Breast epithelium (tissue), 4 donors: ENCODE data around the gene ERN1. TPM values are rescaled to one million over a fixed set of nuclear protein-coding genes. Genes with fewer than 3 reads are reported as not detected.
"Not testable (repeated sequence)": the region's sequence is repeated elsewhere in the genome, so short reads cannot be mapped to it uniquely, and the experiment has no call there.

Experiments
- DNase-seq, 2 donors: peaks; one replicate each; pipeline ENCODE4 v3.0.0-alpha.2; 2019; ENCODE audit warnings: low spot score in 2 of 2
- H3K27ac ChIP-seq, 2 donors: fragments of 200-600 bp; sonication (generic) in 1 of 2; one replicate each; pipeline ENCODE4 v1.5.1; 2016 to 2019; ENCODE audit warnings: mild to moderate bottlenecking in 1 of 2
- H3K27me3 ChIP-seq, 2 donors: fragments of 200-600 bp; sonication (generic) in 1 of 2; one replicate each; pipeline versions ENCODE4 v1.5.1 to v1.6.0; 2017 to 2019; ENCODE audit warnings: control low read depth in 1 of 2, mild to moderate bottlenecking in 1 of 2
- H3K36me3 ChIP-seq: fragments of 200-600 bp; one replicate; pipeline ENCODE4 v1.5.1; 2019
- H3K4me1 ChIP-seq, 2 donors: fragments of 200-600 bp; sonication (generic); one replicate each; pipeline ENCODE4 v1.5.1; 2016 to 2019; ENCODE audit warnings: control low read depth in 1 of 2
- H3K4me3 ChIP-seq, 3 donors: fragments of 200-600 bp; sonication (generic); 1 replicate in 2 of 3; 2 replicates in 1 of 3; pipeline ENCODE4 v1.5.1; 2016 to 2019; ENCODE audit warnings: mild to moderate bottlenecking in 3 of 3, moderate library complexity in 2 of 3
- H3K9me3 ChIP-seq, 2 donors: fragments of 200-600 bp; sonication (generic) in 1 of 2; one replicate each; pipeline ENCODE4 v1.5.1; 2016 to 2019; ENCODE audit warnings: control low read depth in 1 of 2
- POLR2A ChIP-seq: fragments of 450-650 bp; IDR thresholded peaks from one replicate; pipeline ENCODE4 v1.6.1; 2016; ENCODE audit warnings: antibody characterized with exemption, mild to moderate bottlenecking, moderate library complexity
- POLR2AphosphoS5 ChIP-seq, 3 donors: sonication (generic); formaldehyde crosslinking; IDR thresholded peaks; one replicate each; pipeline ENCODE4 v1.6.1; 2017; ENCODE audit warnings: antibody characterized with exemption in 3 of 3
- intact Hi-C: fragments of 100-400 bp; cut with DNase I; formaldehyde crosslinking; loops from one replicate; pipeline ENCODE4 v1.15.1; 2023; ENCODE audit warnings: low total_unique reads
- total RNA-seq, 3 donors: library from RNA; depleted of rRNA; stranded (reverse); fragments of >200 nt; gene quantifications; one replicate each; pipeline ENCODE4 v1.1.0, GENCODE V29; 2016
- TF ChIP-seq, protein P1 (sequence below), 3 donors: fragments of 450-650 bp; IDR thresholded peaks; one replicate each; pipeline ENCODE4 v1.5.1; 2016 to 2017; ENCODE audit warnings: antibody characterized with exemption in 3 of 3, mild to moderate bottlenecking in 3 of 3, moderate library complexity in 3 of 3

ERN1 gene
- total RNA-seq, result 10 to 100 TPM; 13.1 to 40.8 (median 34.7) TPM

DNA sequence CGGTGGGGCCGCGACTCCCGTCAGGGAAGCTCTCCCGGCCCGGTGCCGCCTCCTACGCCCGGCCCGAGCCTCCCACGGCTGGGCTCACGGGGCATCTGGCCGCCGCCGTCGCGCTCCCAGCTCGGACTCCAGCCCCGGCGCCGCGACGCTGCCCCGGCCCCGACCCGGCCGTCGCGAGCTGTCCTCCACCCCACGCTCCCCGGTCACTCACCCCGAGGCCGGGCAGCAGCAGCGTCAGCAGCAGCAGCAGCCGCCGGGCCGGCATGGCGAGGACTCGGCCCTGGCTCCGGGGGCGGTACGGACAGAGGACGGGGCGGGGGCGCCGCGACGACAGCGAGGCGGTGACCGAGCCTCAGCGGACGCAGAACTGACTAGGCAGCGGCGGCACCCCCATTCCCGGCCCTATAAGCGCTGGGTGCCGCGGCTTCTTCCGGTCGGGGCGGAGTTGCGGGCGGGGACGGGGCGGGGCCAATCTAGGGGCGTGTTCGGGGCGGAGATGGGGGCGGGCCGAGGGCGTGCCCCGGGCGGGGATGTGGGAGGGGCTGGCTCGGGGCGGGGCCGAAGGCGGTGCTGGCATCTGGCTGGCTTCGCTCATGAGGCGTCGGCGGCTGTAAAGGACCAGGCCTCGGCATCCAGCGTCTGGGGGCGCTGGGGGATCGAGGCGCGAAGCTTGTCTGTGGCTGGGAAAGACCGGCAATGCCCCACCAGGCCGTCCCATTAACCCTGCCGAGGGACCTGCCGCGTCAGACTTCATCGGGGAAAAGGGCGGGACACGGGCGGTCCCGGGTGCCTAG is at the start of gene ERN1:
Gene ERN1 (minus strand): TSS at position 380 of the 794 bp plus-strand sequence. CDS start 115 bp downstream, at position 265.
- Histone ChIP-seq H3K4me1 (peaks cover 0 to 7% of the 10 kb centered on the region in 2 donors), H3K36me3 (no peaks in the 10 kb centered on the region), H3K27ac (peak within 1 kb of the TSS; percentile 96 to 99), H3K9me3 (no peaks in the 10 kb centered on the region), H3K4me3 (peak within 1 kb of the TSS; percentile 87 to 99 (median 91)), H3K27me3 (no peaks in the 10 kb centered on the region)
- intact Hi-C loops, result no loop called here
- TF ChIP-seq, protein P1, sequence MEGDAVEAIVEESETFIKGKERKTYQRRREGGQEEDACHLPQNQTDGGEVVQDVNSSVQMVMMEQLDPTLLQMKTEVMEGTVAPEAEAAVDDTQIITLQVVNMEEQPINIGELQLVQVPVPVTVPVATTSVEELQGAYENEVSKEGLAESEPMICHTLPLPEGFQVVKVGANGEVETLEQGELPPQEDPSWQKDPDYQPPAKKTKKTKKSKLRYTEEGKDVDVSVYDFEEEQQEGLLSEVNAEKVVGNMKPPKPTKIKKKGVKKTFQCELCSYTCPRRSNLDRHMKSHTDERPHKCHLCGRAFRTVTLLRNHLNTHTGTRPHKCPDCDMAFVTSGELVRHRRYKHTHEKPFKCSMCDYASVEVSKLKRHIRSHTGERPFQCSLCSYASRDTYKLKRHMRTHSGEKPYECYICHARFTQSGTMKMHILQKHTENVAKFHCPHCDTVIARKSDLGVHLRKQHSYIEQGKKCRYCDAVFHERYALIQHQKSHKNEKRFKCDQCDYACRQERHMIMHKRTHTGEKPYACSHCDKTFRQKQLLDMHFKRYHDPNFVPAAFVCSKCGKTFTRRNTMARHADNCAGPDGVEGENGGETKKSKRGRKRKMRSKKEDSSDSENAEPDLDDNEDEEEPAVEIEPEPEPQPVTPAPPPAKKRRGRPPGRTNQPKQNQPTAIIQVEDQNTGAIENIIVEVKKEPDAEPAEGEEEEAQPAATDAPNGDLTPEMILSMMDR (IDR thresholded peaks at IDR 0.05), result peak in 1 of 3 donors; percentile 31
- peak; percentile 45 to 83 (median 75) for TF ChIP-seq POLR2AphosphoS5 (IDR thresholded peaks at IDR 0.05)
- peak; percentile 55 for TF ChIP-seq POLR2A
- DNase-seq, result peak; percentile 91 to 95

DNA sequence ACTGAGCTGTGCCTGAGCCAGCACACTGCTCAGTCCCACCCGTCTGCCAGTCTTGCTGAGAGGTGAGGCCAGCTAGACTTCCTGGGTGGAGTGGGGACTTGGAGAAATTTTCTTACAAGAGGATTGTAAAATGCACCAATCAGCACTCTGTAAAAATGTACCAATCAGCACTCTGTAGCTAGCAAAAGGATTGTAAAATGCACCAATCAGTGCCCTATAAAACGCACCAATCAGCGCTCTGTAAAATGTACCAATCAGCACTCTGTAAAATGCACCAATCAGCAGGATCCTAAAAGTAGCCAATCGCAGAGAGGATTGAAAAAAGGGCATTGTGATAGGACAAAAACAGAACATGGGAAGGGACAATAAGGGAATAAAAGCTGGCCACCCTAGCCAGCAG is 49.1 kb upstream of the ERN1 start:
- intact Hi-C loops, DNase-seq, H3K27ac ChIP-seq, H3K4me1 ChIP-seq, H3K27me3 ChIP-seq, H3K4me3 ChIP-seq, H3K9me3 ChIP-seq, H3K36me3 ChIP-seq: not testable (repeated sequence)

DNA sequence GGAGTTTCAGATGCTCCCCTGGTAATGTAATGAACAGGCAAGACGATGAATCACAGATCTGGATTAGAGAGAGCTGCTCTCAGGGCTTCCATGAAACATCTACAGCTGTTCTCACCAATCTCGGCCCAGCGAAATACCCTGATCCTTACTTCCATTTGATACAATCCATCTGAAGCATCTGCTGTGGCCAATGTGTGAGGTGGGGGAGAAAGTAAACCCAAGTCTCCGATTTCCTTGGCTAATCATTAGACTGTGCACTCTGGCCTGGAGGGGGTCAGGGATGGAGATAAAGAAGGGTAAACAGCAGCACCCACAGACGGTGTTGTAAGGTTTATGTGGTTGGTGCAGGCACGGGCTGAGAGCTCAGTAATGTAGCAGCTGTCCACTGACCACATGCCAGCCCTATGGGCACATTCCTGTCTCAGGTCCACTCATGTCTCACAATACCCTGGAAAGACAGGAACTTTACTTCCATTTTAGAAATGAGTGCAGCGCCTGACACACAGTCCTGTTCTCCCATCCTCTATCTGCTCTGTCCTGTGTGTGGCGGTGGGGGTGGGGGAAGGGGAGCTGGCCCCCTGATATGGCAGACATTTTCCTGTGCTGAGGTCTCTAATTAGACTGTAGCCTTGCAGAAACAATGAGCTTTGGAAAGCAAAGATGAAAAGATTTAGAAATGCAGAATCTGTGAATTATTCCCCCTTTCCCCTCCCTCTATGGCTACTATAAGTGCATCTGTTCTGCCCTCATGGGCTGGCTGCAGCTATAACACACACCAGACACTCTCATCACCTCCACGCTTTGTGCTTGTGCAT is 48.3 kb upstream of the ERN1 start:
- intact Hi-C loops, result no loop called here
- DNase-seq, result no peak
- Histone ChIP-seq H3K27me3 (no peaks in the 10 kb centered on the region), H3K4me1 (no peaks in the 10 kb centered on the region), H3K36me3 (no peaks in the 10 kb centered on the region), H3K9me3 (no peaks in the 10 kb centered on the region), H3K27ac (no peak overlapping the region), H3K4me3 (no peak overlapping the region)
- no peak for TF ChIP-seq POLR2A
- TF ChIP-seq, protein P1 (IDR thresholded peaks at IDR 0.05), result no peak
- no peak for TF ChIP-seq POLR2AphosphoS5 (IDR thresholded peaks at IDR 0.05)

DNA sequence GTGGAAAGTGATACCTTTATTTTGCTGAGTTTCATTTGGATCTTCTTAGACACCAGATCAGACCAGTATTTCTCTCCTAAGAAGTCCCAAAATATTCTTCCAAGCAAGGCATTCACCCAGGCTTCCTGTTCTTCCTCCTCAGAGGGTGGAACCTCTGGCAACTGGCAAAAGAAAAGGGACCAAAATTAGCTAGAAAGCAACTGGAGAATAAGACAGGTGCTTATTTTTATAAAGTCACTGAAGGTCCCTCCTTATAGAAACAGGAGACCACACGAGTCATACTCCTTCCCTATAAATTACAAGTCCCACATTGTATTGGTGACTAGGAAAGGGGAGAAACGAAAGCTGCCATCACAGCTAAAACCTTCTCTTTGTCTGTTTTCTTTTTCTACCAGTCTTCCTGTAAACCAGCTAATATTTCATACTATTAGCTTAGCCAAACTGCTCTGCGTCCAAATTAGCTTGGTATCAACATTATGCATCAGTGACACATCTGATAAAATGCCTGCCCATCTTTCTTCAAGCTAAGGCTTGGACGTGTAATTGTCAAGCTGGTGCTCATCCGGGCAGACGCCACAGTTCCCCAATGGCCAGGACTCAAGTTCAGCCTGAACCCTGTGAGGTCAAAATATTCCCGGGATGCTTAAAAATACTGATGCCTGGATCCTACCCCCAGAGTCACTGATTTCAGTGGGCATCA is 47.5 kb upstream of the ERN1 start:
- no peak for DNase-seq
- H3K4me1 ChIP-seq, result no peaks in the 10 kb centered on the region
- no peak overlapping the region for H3K27ac ChIP-seq
- H3K4me3 ChIP-seq, result no peak overlapping the region
- no peaks in the 10 kb centered on the region for H3K27me3 ChIP-seq
- no peaks in the 10 kb centered on the region for H3K9me3 ChIP-seq
- intact Hi-C loops, result no loop called here
- H3K36me3 ChIP-seq, result no peaks in the 10 kb centered on the region
- no peak for TF ChIP-seq POLR2A
- TF ChIP-seq, protein P1 (IDR thresholded peaks at IDR 0.05), result no peak
- TF ChIP-seq POLR2AphosphoS5 (IDR thresholded peaks at IDR 0.05), result no peak

DNA sequence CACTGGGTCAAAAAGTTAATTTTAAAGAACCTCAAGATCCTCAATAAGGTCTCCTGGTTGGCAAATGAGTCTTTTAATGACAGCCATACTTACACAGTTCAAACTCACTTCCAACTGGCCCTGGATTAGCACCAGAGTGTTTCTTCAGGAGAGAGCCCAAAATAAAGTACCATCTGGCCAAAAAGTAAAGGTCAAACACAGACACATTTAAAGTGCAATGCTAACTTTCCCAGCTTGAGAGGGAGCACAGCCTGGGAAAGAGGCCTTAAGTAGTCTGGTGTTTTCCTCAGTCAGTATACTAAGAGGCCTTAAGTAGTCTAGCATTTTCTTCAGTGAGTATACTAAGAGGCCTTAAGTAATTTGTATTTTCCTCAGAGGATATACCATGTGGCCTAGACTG is 46.6 kb upstream of the ERN1 start:
- H3K9me3 ChIP-seq, result no peaks in the 10 kb centered on the region
- no peaks in the 10 kb centered on the region for H3K27me3 ChIP-seq
- H3K4me1 ChIP-seq, result no peaks in the 10 kb centered on the region
- H3K36me3 ChIP-seq, result no peaks in the 10 kb centered on the region
- intact Hi-C loops, result no loop called here
- DNase-seq, result no peak
- H3K4me3 ChIP-seq, result no peak overlapping the region
- H3K27ac ChIP-seq, result no peak overlapping the region
- no peak for TF ChIP-seq POLR2AphosphoS5 (IDR thresholded peaks at IDR 0.05)
- TF ChIP-seq POLR2A, result no peak
- TF ChIP-seq, protein P1 (IDR thresholded peaks at IDR 0.05), result no peak
